MG63 (cell line): ENCODE measurements around the gene WFDC12. TPM values are rescaled to one million over a fixed set of nuclear protein-coding genes. Genes with fewer than 3 reads are reported as not detected.
A peak's percentile ranks its signal among the peaks of the same experiment; 100 is the strongest.

Experiments used
- DNase-seq: peaks from one replicate; pipeline ENCODE4 v3.0.0-alpha.2; 2020
- H3K27me3 ChIP-seq: fragments of 250-450 bp; sonication (Bioruptor Pico); 2 replicates; pipeline ENCODE4 v1.5.1; 2020; ENCODE audit warnings: mild to moderate bottlenecking, moderate library complexity
- H3K36me3 ChIP-seq: fragments of 250-450 bp; sonication (Bioruptor Pico); 2 replicates; pipeline ENCODE4 v1.5.1; 2020; ENCODE audit warnings: mild to moderate bottlenecking, moderate library complexity
- H3K4me3 ChIP-seq: fragments of 250-450 bp; sonication (Bioruptor Pico); 2 replicates; pipeline ENCODE4 v1.5.1; 2020; ENCODE audit warnings: mild to moderate bottlenecking, moderate library complexity
- H3K9me3 ChIP-seq: fragments of 250-450 bp; sonication (Bioruptor Pico); 2 replicates; pipeline ENCODE4 v1.5.1; 2020; ENCODE audit warnings: mild to moderate bottlenecking, moderate library complexity
- total RNA-seq: library from RNA; depleted of rRNA; stranded (reverse); fragments of >200 nt; shearing (Covaris generic); gene quantifications from 2 replicates; pipeline ENCODE4 v1.2.3, GENCODE V29; 2014; ENCODE audit warnings: low replicate concordance; rRNA removed

WFDC12 gene
- total RNA-seq, 1 experiment from 2014 or later: not detected

DNA sequence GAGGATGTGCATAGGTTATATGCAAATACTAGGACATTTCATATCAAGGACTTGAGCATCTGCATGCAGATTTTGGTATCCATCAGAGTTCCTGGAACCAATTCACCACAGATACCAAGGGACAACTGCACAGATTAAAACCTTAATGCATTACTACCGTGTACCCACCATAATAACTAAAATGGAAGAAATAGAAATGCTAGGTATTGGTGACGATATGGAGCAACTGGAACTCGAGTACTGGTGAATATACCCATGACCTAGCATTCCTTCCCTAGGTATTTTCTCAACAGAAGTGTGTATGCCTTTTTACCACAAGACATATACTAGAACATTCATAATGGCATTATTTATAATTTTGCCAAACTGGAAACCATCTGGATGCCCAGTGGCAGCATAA is 41.8 kb downstream of the WFDC12 start:
- peaks cover 10% of the 10 kb centered on the region for H3K9me3 ChIP-seq
- DNase-seq: no peak
- no peaks in the 10 kb centered on the region for H3K27me3 ChIP-seq
- peaks cover 42% of the 10 kb centered on the region for H3K36me3 ChIP-seq
- H3K4me3 ChIP-seq: no peak overlapping the region

- peaks cover 36% of the 10 kb centered on the region for H3K36me3 ChIP-seq
- peak; percentile 35 for DNase-seq
- peaks cover 10% of the 10 kb centered on the region for H3K9me3 ChIP-seq
- no peaks in the 10 kb centered on the region for H3K27me3 ChIP-seq
- no peak overlapping the region for H3K4me3 ChIP-seq
Observed at GRCh38 chr20:45080867-45081624, 43.2 kb downstream of the WFDC12 start.

- no peak for DNase-seq
- no peak overlapping the region for H3K4me3 ChIP-seq
- H3K36me3 ChIP-seq: peaks cover 25% of the 10 kb centered on the region
- H3K9me3 ChIP-seq: peaks cover 6% of the 10 kb centered on the region
- H3K27me3 ChIP-seq: no peaks in the 10 kb centered on the region
Observed at GRCh38 chr20:45077559-45077958, 46.7 kb downstream of the WFDC12 start.

Other genes with a start within 250 kb of the WFDC12 start
- gene YWHAB, start 238.8 kb downstream of the WFDC12 start, total RNA-seq: 118 and 125 TPM in 2 replicates
- 9.1 and 10.0 TPM in 2 replicates for gene PABPC1L, start 214.4 kb downstream of the WFDC12 start, total RNA-seq
- 63.9 and 75.9 TPM in 2 replicates for gene TOMM34, start 164.1 kb downstream of the WFDC12 start, total RNA-seq
- gene STK4, start 158.0 kb downstream of the WFDC12 start, total RNA-seq: 9.8 and 15.7 TPM in 2 replicates
- 0.05 and 0.30 TPM in 2 replicates for gene KCNS1, start 23.3 kb downstream of the WFDC12 start, total RNA-seq
- not detected in 2 replicates for gene WFDC5, start 9.3 kb downstream of the WFDC12 start, total RNA-seq
- not detected in 2 replicates for gene PI3, start 50.4 kb upstream of the WFDC12 start, total RNA-seq
- not detected in 2 replicates for gene SEMG1, start 82.6 kb upstream of the WFDC12 start, total RNA-seq
- gene SEMG2, start 96.9 kb upstream of the WFDC12 start, total RNA-seq: not detected in 2 replicates
- 25.7 and 52.2 TPM in 2 replicates for gene SLPI, start 130.1 kb upstream of the WFDC12 start, total RNA-seq
- not detected in 2 replicates for gene RBPJL, start 182.4 kb upstream of the WFDC12 start, total RNA-seq
- gene MATN4, start 183.8 kb upstream of the WFDC12 start, total RNA-seq: not detected in 2 replicates
- gene SDC4, start 224.0 kb upstream of the WFDC12 start, total RNA-seq: 204 and 214 TPM in 2 replicates
- 24.5 and 32.3 TPM in 2 replicates for gene SYS1, start 238.7 kb upstream of the WFDC12 start, total RNA-seq